ENCODE measurements around the gene ADAMTS12.

- TF ChIP-seq CTCF (conservative IDR thresholded peaks at IDR 0.05; ENCODE audit: low read length) (no peak), EZH2phosphoT487 (IDR thresholded peaks at IDR 0.05; ENCODE audit: borderline replicate concordance, low read depth, low read length) (no peak)
Observed at GRCh38 chr5:33738967-33739366, 152.8 kb downstream of the ADAMTS12 start.

Measured in OCI-LY7 (cell line).